ENCODE data around the gene ROBO1.

The ROBO1 gene

GRCh38 chr3:79604681-79605080 lies 163.1 kb downstream of the ROBO1 start:
- no peak for DNase-seq (ENCODE audit: low spot score)
- no peak for TF ChIP-seq CTCF (IDR thresholded peaks at IDR 0.05)
- Histone ChIP-seq H3K4me3 (no peak overlapping the region), H3K27ac (no peak overlapping the region)

- H3K27ac ChIP-seq: no peak overlapping the region
- DNase-seq (ENCODE audit: low spot score): no peak
- TF ChIP-seq CTCF (IDR thresholded peaks at IDR 0.05): no peak
- no peak overlapping the region for H3K4me3 ChIP-seq
Observed at GRCh38 chr3:79602385-79602784, 165.4 kb downstream of the ROBO1 start.

- Histone ChIP-seq H3K27ac (no peak overlapping the region), H3K4me3 (no peak overlapping the region)
- DNase-seq (ENCODE audit: low spot score): no peak
- TF ChIP-seq CTCF (IDR thresholded peaks at IDR 0.05): no peak
Observed at GRCh38 chr3:79598594-79598993, 169.2 kb downstream of the ROBO1 start.

GRCh38 chr3:79597709-79598108 lies 170.1 kb downstream of the ROBO1 start:
- Histone ChIP-seq H3K27ac (no peak overlapping the region), H3K4me3 (no peak overlapping the region)
- no peak for DNase-seq (ENCODE audit: low spot score)
- no peak for TF ChIP-seq CTCF (IDR thresholded peaks at IDR 0.05)

- no peak for DNase-seq (ENCODE audit: low spot score)
- Histone ChIP-seq H3K4me3 (no peak overlapping the region), H3K27ac (no peak overlapping the region)
- TF ChIP-seq CTCF (IDR thresholded peaks at IDR 0.05): no peak
Observed at GRCh38 chr3:79587150-79587549, 180.6 kb downstream of the ROBO1 start.

GRCh38 chr3:79586232-79586631 lies 181.6 kb downstream of the ROBO1 start:
- TF ChIP-seq CTCF (IDR thresholded peaks at IDR 0.05): no peak
- H3K4me3 ChIP-seq: no peak overlapping the region
- DNase-seq (ENCODE audit: low spot score): no peak
- H3K27ac ChIP-seq: no peak overlapping the region

GRCh38 chr3:79572930-79573329 lies 194.9 kb downstream of the ROBO1 start:
- Histone ChIP-seq H3K4me3 (no peak overlapping the region), H3K27ac (no peak overlapping the region)
- TF ChIP-seq CTCF (IDR thresholded peaks at IDR 0.05): no peak
- DNase-seq (ENCODE audit: low spot score): no peak

All from coronary artery (tissue), 2 donors.